Panc1 (cell line): ENCODE data around the gene E2F1. TPM values are rescaled to one million over a fixed set of nuclear protein-coding genes. Genes with fewer than 3 reads are reported as not detected.

ENCODE experiments used
- ATAC-seq: fragments of 200-7000 bp; cut with Tn5 transposase; 2 replicates; pipeline ENCODE4 v1.9.1; 2020; ENCODE audit warnings: mild to moderate bottlenecking, moderate library complexity
- BruUV-seq: library from RNA; stranded (reverse); fragments of 400-500 nt; replicated peaks from 2 replicates; lab custom pipeline; 2021; lab: Mats Ljungman, UMichigan
- CTCF ChIA-PET: fragments of 300-600 bp; sonication (Branson Sonifier 250); formaldehyde crosslinking; loops from one replicate; lab custom pipeline; 2022; ENCODE audit warnings: antibody characterized with exemption; lab: Charles Lee
- POLR2A ChIA-PET: fragments of 300-600 bp; sonication (Branson Sonifier 250); formaldehyde crosslinking; loops from one replicate; lab custom pipeline; 2022; ENCODE audit warnings: antibody characterized with exemption; lab: Charles Lee
- DNase-seq: peaks from one replicate; pipeline ENCODE4 v3.0.0-alpha.2; 2010; ENCODE audit warnings: low read depth, low spot score
- H3K27ac ChIP-seq: 2 replicates; pipeline ENCODE4 v1.5.1; 2011; ENCODE audit warnings: mild to moderate bottlenecking, low read length, inconsistent platforms
- H3K27me3 ChIP-seq: fragments of 200-500 bp; sonication (Bioruptor generic); 2 replicates; pipeline ENCODE4 v1.6.0; 2014; ENCODE audit warnings: low read length, inconsistent platforms; ENCODE audit not compliant: control insufficient read depth, insufficient read depth
- H3K36me3 ChIP-seq: fragments of 200-500 bp; sonication (Bioruptor generic); 2 replicates; pipeline ENCODE4 v1.5.1; 2014; ENCODE audit warnings: inconsistent platforms, mild to moderate bottlenecking, low read length, moderate library complexity; ENCODE audit not compliant: control insufficient read depth, insufficient read depth
- H3K4me1 ChIP-seq: 2 replicates; pipeline ENCODE4 v1.5.1; 2011; ENCODE audit warnings: inconsistent platforms, mild to moderate bottlenecking, low read length, moderate library complexity; ENCODE audit not compliant: control insufficient read depth, insufficient read depth
- H3K4me3 ChIP-seq, 2 experiments: 2 replicates each; pipeline ENCODE4 v1.5.1; 2011 to 2012; ENCODE audit warnings: low read depth in 2 of 2, low read length in 2 of 2, mild to moderate bottlenecking in 2 of 2, inconsistent platforms in 1 of 2, moderate library complexity in 1 of 2
- H3K9me3 ChIP-seq: fragments of 200-500 bp; sonication (Bioruptor generic); 2 replicates; pipeline ENCODE4 v1.5.1; 2014; ENCODE audit warnings: low read depth, mild to moderate bottlenecking, inconsistent platforms, low read length, moderate library complexity; ENCODE audit not compliant: control insufficient read depth, insufficient read depth
- POLR2AphosphoS5 ChIP-seq: IDR thresholded peaks from 2 replicates; pipeline ENCODE4 v1.6.1; 2012; ENCODE audit warnings: mild to moderate bottlenecking, low read depth, low read length, moderate library complexity
- SIN3A ChIP-seq: IDR thresholded peaks from 2 replicates; pipeline ENCODE4 v1.6.1; 2012; ENCODE audit warnings: low read depth, mild to moderate bottlenecking, low read length, moderate library complexity, borderline replicate concordance; ENCODE audit not compliant: insufficient read depth
- TCF7L2 ChIP-seq: IDR thresholded peaks from 2 replicates; pipeline ENCODE4 v1.6.1; 2011; ENCODE audit warnings: mild to moderate bottlenecking, low read depth, low read length, inconsistent platforms
- in situ Hi-C: cut with HindIII; loops from 2 replicates; pipeline ENCODE4 v1.10.0; 2016; ENCODE audit warnings: low sequenced_read_pairs, low pct_unique_long_range_greater_than_20kb
- intact Hi-C: fragments of 100-400 bp; cut with micrococcal nuclease; formaldehyde crosslinking; loops from one replicate; pipeline ENCODE4 v1.10.0; 2022; ENCODE audit not compliant: unreplicated experiment
- total RNA-seq: library from RNA; stranded (reverse); gene quantifications from one replicate; pipeline ENCODE4 v1.2.1, GENCODE V29; 2021; ENCODE audit not compliant: unreplicated experiment
- TF ChIP-seq, protein P1 (sequence below), 2 experiments: IDR thresholded peaks; 2 replicates each; pipeline ENCODE4 v1.6.1; 2011 to 2012; ENCODE audit warnings: low read depth in 2 of 2, control low read depth in 1 of 2, low read length in 1 of 2, mild to moderate bottlenecking in 1 of 2, moderate library complexity in 1 of 2; ENCODE audit not compliant: insufficient read depth in 1 of 2
- TF ChIP-seq, protein P2 (sequence below): fragments of 450-650 bp; IDR thresholded peaks from 2 replicates; pipeline ENCODE4 v1.5.1; 2017; ENCODE audit warnings: mild to moderate bottlenecking

E2F1 gene
- total RNA-seq, 1 experiment from 2014 or later = 64.2 TPM

GRCh38 chr20:33656010-33656782 lies 30.0 kb downstream of the E2F1 start:
- no peaks in the 10 kb centered on the region for H3K27me3 ChIP-seq
- CTCF ChIA-PET = no interaction called here
- H3K4me1 ChIP-seq = no peaks in the 10 kb centered on the region; the same call in 1 of the 2 replicates
- no peaks in the 10 kb centered on the region for H3K36me3 ChIP-seq
- BruUV-seq = no TSS peak
- H3K9me3 ChIP-seq = no peaks in the 10 kb centered on the region
- ATAC-seq (no peak), DNase-seq (no peak)
- in situ Hi-C loops (no loop called here), intact Hi-C loops (no loop called here)
- TF ChIP-seq SIN3A = no peak
- no peak; the same call in 1 of the 2 replicates for TF ChIP-seq POLR2AphosphoS5
- no peak for TF ChIP-seq TCF7L2
- TF ChIP-seq, protein P1, sequence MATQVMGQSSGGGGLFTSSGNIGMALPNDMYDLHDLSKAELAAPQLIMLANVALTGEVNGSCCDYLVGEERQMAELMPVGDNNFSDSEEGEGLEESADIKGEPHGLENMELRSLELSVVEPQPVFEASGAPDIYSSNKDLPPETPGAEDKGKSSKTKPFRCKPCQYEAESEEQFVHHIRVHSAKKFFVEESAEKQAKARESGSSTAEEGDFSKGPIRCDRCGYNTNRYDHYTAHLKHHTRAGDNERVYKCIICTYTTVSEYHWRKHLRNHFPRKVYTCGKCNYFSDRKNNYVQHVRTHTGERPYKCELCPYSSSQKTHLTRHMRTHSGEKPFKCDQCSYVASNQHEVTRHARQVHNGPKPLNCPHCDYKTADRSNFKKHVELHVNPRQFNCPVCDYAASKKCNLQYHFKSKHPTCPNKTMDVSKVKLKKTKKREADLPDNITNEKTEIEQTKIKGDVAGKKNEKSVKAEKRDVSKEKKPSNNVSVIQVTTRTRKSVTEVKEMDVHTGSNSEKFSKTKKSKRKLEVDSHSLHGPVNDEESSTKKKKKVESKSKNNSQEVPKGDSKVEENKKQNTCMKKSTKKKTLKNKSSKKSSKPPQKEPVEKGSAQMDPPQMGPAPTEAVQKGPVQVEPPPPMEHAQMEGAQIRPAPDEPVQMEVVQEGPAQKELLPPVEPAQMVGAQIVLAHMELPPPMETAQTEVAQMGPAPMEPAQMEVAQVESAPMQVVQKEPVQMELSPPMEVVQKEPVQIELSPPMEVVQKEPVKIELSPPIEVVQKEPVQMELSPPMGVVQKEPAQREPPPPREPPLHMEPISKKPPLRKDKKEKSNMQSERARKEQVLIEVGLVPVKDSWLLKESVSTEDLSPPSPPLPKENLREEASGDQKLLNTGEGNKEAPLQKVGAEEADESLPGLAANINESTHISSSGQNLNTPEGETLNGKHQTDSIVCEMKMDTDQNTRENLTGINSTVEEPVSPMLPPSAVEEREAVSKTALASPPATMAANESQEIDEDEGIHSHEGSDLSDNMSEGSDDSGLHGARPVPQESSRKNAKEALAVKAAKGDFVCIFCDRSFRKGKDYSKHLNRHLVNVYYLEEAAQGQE (IDR thresholded peaks at IDR 0.05; ENCODE audit: insufficient read depth in 1 of 2, low read depth in 2 of 2, low read length in 1 of 2) = no peak
- TF ChIP-seq, protein P2, sequence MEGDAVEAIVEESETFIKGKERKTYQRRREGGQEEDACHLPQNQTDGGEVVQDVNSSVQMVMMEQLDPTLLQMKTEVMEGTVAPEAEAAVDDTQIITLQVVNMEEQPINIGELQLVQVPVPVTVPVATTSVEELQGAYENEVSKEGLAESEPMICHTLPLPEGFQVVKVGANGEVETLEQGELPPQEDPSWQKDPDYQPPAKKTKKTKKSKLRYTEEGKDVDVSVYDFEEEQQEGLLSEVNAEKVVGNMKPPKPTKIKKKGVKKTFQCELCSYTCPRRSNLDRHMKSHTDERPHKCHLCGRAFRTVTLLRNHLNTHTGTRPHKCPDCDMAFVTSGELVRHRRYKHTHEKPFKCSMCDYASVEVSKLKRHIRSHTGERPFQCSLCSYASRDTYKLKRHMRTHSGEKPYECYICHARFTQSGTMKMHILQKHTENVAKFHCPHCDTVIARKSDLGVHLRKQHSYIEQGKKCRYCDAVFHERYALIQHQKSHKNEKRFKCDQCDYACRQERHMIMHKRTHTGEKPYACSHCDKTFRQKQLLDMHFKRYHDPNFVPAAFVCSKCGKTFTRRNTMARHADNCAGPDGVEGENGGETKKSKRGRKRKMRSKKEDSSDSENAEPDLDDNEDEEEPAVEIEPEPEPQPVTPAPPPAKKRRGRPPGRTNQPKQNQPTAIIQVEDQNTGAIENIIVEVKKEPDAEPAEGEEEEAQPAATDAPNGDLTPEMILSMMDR = no peak
- POLR2A ChIA-PET = interaction anchor here (0.6 kb wide), 1 partner anchor 65 kb away, joined by 5 read pairs; no protein-coding TSS in a partner anchor
- H3K27ac ChIP-seq = no peak overlapping the region
- no peak overlapping the region for H3K4me3 ChIP-seq

GRCh38 chr20:33655164-33655563 lies 31.0 kb downstream of the E2F1 start:
- no peak overlapping the region for H3K4me3 ChIP-seq
- no TSS peak for BruUV-seq
- intact Hi-C loops = no loop called here
- no peak overlapping the region for H3K27ac ChIP-seq
- H3K4me1 ChIP-seq = no peaks in the 10 kb centered on the region; the same call in 1 of the 2 replicates
- H3K27me3 ChIP-seq = no peaks in the 10 kb centered on the region
- ATAC-seq = no peak
- in situ Hi-C loops = no loop called here
- TF ChIP-seq POLR2AphosphoS5 = no peak
- TF ChIP-seq, protein P2 = no peak
- CTCF ChIA-PET = no interaction called here
- POLR2A ChIA-PET = interaction anchor here (0.6 kb wide), 1 partner anchor 66 kb away, joined by 5 read pairs; no protein-coding TSS in a partner anchor
- no peak for DNase-seq
- no peaks in the 10 kb centered on the region for H3K9me3 ChIP-seq
- no peaks in the 10 kb centered on the region for H3K36me3 ChIP-seq
